Esophagus squamous epithelium (tissue), 5 donors: ENCODE results near the gene RELN. TPM values are rescaled to one million over a fixed set of nuclear protein-coding genes. Genes with fewer than 3 reads are reported as not detected.

Experiments used
- DNase-seq: peaks from one replicate; lab custom pipeline; 2025; lab: John Stamatoyannopoulos, UW
- H3K27ac ChIP-seq, 4 donors: fragments of 200-600 bp; sonication (generic); one replicate each; pipeline ENCODE4 v1.5.1; 2016 to 2019; ENCODE audit warnings: mild to moderate bottlenecking in 1 of 4
- H3K27me3 ChIP-seq, 4 donors: fragments of 200-600 bp; sonication (generic); 1 replicate in 3 of 4; 2 replicates in 1 of 4; pipeline versions ENCODE4 v1.5.1 to v1.6.0; 2017 to 2021; ENCODE audit warnings: antibody characterized with exemption in 1 of 4
- H3K36me3 ChIP-seq, 3 donors: fragments of 200-600 bp; sonication (generic); one replicate each; pipeline ENCODE4 v1.5.1; 2016 to 2019
- H3K4me1 ChIP-seq, 3 donors: fragments of 200-600 bp; sonication (generic); one replicate each; pipeline ENCODE4 v1.5.1; 2017 to 2019
- H3K4me3 ChIP-seq, 4 donors: fragments of 200-600 bp; sonication (generic); 1 replicate in 3 of 4; 2 replicates in 1 of 4; pipeline ENCODE4 v1.5.1; 2016 to 2019; ENCODE audit warnings: mild to moderate bottlenecking in 2 of 4, moderate library complexity in 1 of 4
- H3K9me3 ChIP-seq, 3 donors: fragments of 200-600 bp; sonication (generic); one replicate each; pipeline ENCODE4 v1.5.1; 2016 to 2019
- CTCF ChIP-seq, 6 experiments: fragments of 450-650 bp in 4 of 6; fragments of 200-600 bp in 2 of 6; sonication (generic) in 2 of 6; IDR thresholded peaks; one replicate each; pipeline ENCODE4 v1.5.1; 2016 to 2019; ENCODE audit warnings: antibody characterized with exemption in 6 of 6, mild to moderate bottlenecking in 4 of 6, moderate library complexity in 4 of 6
- POLR2A ChIP-seq, 4 donors: fragments of 450-650 bp; IDR thresholded peaks; one replicate each; pipeline ENCODE4 v1.6.1; 2017; ENCODE audit warnings: antibody characterized with exemption in 4 of 4, mild to moderate bottlenecking in 4 of 4, moderate library complexity in 3 of 4
- WGBS, 2 donors: methylation state at CpG; one replicate each; pipeline ENCODE4 v1.1.5; 2018; 5-methylcytosine and 5-hydroxymethylcytosine counted together
- intact Hi-C: fragments of 100-400 bp; cut with DNase I; formaldehyde crosslinking; loops from one replicate; pipeline ENCODE4 v1.15.0; 2022
- total RNA-seq, 4 donors: library from RNA; depleted of rRNA; stranded (reverse); fragments of >200 nt; gene quantifications; one replicate each; pipeline ENCODE4 v1.1.0, GENCODE V29; 2016
- donor health status: DM: yes; HTN: yes; CAD: no.

Gene RELN
- total RNA-seq, 4 donors from 2014 or later, result 0.68 to 6.5 (median 1.00) TPM

GRCh38 chr7:103949374-103949773 lies 40.1 kb downstream of the RELN start:
- Histone ChIP-seq H3K4me3 (no peak overlapping the region), H3K27me3 (no peaks in the 10 kb centered on the region), H3K36me3 (no peaks in the 10 kb centered on the region), H3K27ac (no peak overlapping the region), H3K9me3 (no peaks in the 10 kb centered on the region), H3K4me1 (no peaks in the 10 kb centered on the region)
- 72 to 77% methylated on average over 7 of the region's 7 CpGs for WGBS, 2 donors
- intact Hi-C loops, result no loop called here
- TF ChIP-seq CTCF (IDR thresholded peaks at IDR 0.05), result no peak
- TF ChIP-seq POLR2A (IDR thresholded peaks at IDR 0.05), result no peak
- no peak for DNase-seq

GRCh38 chr7:103947026-103947655 lies 42.3 kb downstream of the RELN start:
- no peak overlapping the region for H3K4me3 ChIP-seq
- no peaks in the 10 kb centered on the region for H3K36me3 ChIP-seq
- H3K27me3 ChIP-seq, result no peaks in the 10 kb centered on the region
- no peak for TF ChIP-seq CTCF (IDR thresholded peaks at IDR 0.05)
- no peak for TF ChIP-seq POLR2A (IDR thresholded peaks at IDR 0.05)
- no peak overlapping the region for H3K27ac ChIP-seq
- DNase-seq, result no peak
- 45 to 55% methylated on average over 2 of the region's 2 CpGs for WGBS, 2 donors
- no peaks in the 10 kb centered on the region for H3K9me3 ChIP-seq
- H3K4me1 ChIP-seq, result no peaks in the 10 kb centered on the region
- intact Hi-C loops, result no loop called here

GRCh38 chr7:103944230-103944900 lies 45.1 kb downstream of the RELN start:
- Histone ChIP-seq H3K36me3 (no peaks in the 10 kb centered on the region), H3K9me3 (no peaks in the 10 kb centered on the region), H3K4me3 (no peak overlapping the region), H3K27ac (no peak overlapping the region), H3K4me1 (no peaks in the 10 kb centered on the region), H3K27me3 (no peaks in the 10 kb centered on the region)
- DNase-seq, result no peak
- 51 to 54% methylated on average over 6 of the region's 6 CpGs for WGBS, 2 donors
- TF ChIP-seq POLR2A (IDR thresholded peaks at IDR 0.05) (no peak), CTCF (IDR thresholded peaks at IDR 0.05) (no peak)
- intact Hi-C loops, result no loop called here

GRCh38 chr7:103941976-103942375 lies 47.5 kb downstream of the RELN start:
- H3K4me1 ChIP-seq, result no peaks in the 10 kb centered on the region
- H3K4me3 ChIP-seq, result no peak overlapping the region
- TF ChIP-seq CTCF (IDR thresholded peaks at IDR 0.05), result no peak
- no peak for TF ChIP-seq POLR2A (IDR thresholded peaks at IDR 0.05)
- no peaks in the 10 kb centered on the region for H3K9me3 ChIP-seq
- DNase-seq, result no peak
- no peaks in the 10 kb centered on the region for H3K27me3 ChIP-seq
- intact Hi-C loops, result no loop called here
- 71 to 80% methylated on average over 3 of the region's 3 CpGs for WGBS, 2 donors
- no peaks in the 10 kb centered on the region for H3K36me3 ChIP-seq
- H3K27ac ChIP-seq, result no peak overlapping the region
